ENCODE data around the gene SLC40A1. TPM values are rescaled to one million over a fixed set of nuclear protein-coding genes. Genes with fewer than 3 reads are reported as not detected.

The SLC40A1 gene
- total RNA-seq, 1 donor from 2014 or later = 169 TPM

- Histone ChIP-seq H3K4me1 (peaks cover 10% of the 10 kb centered on the region), H3K9me3 (no peaks in the 10 kb centered on the region), H3K4me3 (no peak overlapping the region), H3K27ac (no peak overlapping the region), H3K36me3 (no peaks in the 10 kb centered on the region), H3K27me3 (no peaks in the 10 kb centered on the region)
- intact Hi-C loops (cut with DNase I) = no loop called here
- no peak for ATAC-seq
- no peak for DNase-seq
- TF ChIP-seq, protein P1, sequence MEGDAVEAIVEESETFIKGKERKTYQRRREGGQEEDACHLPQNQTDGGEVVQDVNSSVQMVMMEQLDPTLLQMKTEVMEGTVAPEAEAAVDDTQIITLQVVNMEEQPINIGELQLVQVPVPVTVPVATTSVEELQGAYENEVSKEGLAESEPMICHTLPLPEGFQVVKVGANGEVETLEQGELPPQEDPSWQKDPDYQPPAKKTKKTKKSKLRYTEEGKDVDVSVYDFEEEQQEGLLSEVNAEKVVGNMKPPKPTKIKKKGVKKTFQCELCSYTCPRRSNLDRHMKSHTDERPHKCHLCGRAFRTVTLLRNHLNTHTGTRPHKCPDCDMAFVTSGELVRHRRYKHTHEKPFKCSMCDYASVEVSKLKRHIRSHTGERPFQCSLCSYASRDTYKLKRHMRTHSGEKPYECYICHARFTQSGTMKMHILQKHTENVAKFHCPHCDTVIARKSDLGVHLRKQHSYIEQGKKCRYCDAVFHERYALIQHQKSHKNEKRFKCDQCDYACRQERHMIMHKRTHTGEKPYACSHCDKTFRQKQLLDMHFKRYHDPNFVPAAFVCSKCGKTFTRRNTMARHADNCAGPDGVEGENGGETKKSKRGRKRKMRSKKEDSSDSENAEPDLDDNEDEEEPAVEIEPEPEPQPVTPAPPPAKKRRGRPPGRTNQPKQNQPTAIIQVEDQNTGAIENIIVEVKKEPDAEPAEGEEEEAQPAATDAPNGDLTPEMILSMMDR (IDR thresholded peaks at IDR 0.05) = no peak
These were observed 58.7 kb downstream of the SLC40A1 start for GRCh38 chr2:189521699-189522434.

DNA sequence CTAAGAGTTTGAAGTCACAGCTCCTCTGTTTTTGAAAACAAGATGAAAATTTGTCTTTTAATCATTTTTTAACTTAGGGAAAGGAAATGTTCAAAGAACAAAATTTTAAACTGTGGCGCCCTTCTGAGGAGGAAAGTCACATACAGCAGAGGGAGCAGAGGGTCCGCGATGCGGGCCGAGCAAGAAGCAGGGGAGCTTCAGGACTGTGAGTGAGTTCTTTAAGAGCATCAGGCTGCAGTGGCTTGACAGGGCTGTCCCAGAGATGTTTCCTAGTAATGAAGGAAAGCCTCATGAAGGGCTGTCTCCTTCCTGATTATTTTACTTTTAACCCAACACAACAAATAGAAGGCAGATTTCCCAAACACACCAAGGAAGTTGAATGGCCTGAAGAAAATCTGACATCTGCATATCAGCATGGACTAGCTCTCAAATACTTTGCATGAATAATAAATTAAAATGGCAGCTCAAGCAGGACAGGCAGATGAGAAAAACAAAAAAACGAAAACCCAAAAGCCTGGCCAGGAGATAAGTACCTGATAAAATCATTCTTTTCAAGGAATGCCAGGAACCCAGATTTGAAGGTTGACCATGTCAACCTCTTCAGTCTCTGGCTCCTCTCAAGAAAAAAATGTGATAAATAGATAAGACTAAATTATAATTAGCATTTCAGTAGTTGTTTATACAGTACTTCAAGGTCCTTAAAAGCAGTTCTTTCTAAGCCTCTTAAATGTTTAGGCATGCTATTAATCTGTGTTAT is 60.8 kb downstream of the SLC40A1 start:
- Histone ChIP-seq H3K4me1 (peaks cover 10% of the 10 kb centered on the region), H3K27ac (no peak overlapping the region), H3K36me3 (no peaks in the 10 kb centered on the region), H3K4me3 (no peak overlapping the region), H3K27me3 (no peaks in the 10 kb centered on the region), H3K9me3 (no peaks in the 10 kb centered on the region)
- DNase-seq (no peak), ATAC-seq (no peak)
- intact Hi-C loops (cut with DNase I) = no loop called here
- TF ChIP-seq, protein P1 (IDR thresholded peaks at IDR 0.05) = no peak

DNA sequence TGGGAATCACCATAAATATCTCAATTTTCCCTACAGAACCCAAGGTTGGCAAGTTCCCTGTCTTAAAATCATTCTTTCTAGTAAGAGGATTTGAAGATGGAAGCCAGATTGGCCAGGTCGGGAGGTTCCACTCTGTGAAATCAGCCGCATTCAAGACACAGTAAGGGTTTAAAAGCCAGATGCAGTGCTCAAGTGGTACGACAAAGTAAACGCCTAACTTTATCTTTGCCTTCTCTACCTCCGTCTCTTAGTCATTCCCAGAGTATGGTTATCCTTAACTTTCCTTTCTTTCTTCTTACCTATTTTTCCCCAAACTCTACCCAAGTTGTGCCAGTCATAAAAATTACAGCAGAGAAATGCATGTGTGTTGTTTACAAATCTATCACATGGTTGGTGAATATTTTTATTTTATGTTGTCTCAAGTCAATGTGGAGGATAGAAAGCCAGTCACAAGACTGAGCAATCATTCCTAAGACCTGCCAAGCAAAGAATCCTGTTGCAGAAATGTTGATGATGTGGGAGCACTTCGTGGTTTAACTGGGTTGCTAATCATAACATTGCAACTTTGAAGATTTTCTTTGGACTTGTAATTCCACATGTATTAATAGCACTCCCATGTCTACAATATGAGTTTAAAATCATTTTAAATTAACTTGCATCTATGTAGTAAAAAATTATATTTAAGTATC is 62.6 kb downstream of the SLC40A1 start:
- Histone ChIP-seq H3K9me3 (no peaks in the 10 kb centered on the region), H3K27me3 (no peaks in the 10 kb centered on the region), H3K4me3 (no peak overlapping the region), H3K36me3 (no peaks in the 10 kb centered on the region), H3K27ac (no peak overlapping the region), H3K4me1 (peaks cover 13% of the 10 kb centered on the region)
- TF ChIP-seq, protein P1 (IDR thresholded peaks at IDR 0.05) = no peak
- no peak for ATAC-seq
- DNase-seq = no peak
- intact Hi-C loops (cut with DNase I) = no loop called here

- TF ChIP-seq, protein P1 (IDR thresholded peaks at IDR 0.05) = no peak
- intact Hi-C loops (cut with DNase I) = no loop called here
- Histone ChIP-seq H3K9me3 (no peaks in the 10 kb centered on the region), H3K27ac (no peak overlapping the region), H3K36me3 (no peaks in the 10 kb centered on the region), H3K27me3 (no peaks in the 10 kb centered on the region), H3K4me1 (peaks cover 3% of the 10 kb centered on the region), H3K4me3 (no peak overlapping the region)
- DNase-seq (no peak), ATAC-seq (no peak)
These were observed 64.0 kb downstream of the SLC40A1 start for GRCh38 chr2:189516546-189516945.

- no peak overlapping the region for H3K4me3 ChIP-seq
- no peak overlapping the region for H3K27ac ChIP-seq
- DNase-seq (no peak), ATAC-seq (no peak)
- intact Hi-C loops (cut with DNase I) = no loop called here
- H3K36me3 ChIP-seq = no peaks in the 10 kb centered on the region
- TF ChIP-seq, protein P1 (IDR thresholded peaks at IDR 0.05) = no peak
- no peaks in the 10 kb centered on the region for H3K27me3 ChIP-seq
- H3K4me1 ChIP-seq = peaks cover 3% of the 10 kb centered on the region
- no peaks in the 10 kb centered on the region for H3K9me3 ChIP-seq
These were observed 65.3 kb downstream of the SLC40A1 start for GRCh38 chr2:189515264-189515663.
